Measurements from ENCODE around the gene RAB11FIP4. TPM values are rescaled to one million over a fixed set of nuclear protein-coding genes. Genes with fewer than 3 reads are reported as not detected.

Gene RAB11FIP4
- total and polyA plus RNA-seq, 2 of the 8 experiments (the other 6 are each of a cell fraction or from before 2014, with no cell fraction given), result 21.7 to 53.2 TPM

DNA sequence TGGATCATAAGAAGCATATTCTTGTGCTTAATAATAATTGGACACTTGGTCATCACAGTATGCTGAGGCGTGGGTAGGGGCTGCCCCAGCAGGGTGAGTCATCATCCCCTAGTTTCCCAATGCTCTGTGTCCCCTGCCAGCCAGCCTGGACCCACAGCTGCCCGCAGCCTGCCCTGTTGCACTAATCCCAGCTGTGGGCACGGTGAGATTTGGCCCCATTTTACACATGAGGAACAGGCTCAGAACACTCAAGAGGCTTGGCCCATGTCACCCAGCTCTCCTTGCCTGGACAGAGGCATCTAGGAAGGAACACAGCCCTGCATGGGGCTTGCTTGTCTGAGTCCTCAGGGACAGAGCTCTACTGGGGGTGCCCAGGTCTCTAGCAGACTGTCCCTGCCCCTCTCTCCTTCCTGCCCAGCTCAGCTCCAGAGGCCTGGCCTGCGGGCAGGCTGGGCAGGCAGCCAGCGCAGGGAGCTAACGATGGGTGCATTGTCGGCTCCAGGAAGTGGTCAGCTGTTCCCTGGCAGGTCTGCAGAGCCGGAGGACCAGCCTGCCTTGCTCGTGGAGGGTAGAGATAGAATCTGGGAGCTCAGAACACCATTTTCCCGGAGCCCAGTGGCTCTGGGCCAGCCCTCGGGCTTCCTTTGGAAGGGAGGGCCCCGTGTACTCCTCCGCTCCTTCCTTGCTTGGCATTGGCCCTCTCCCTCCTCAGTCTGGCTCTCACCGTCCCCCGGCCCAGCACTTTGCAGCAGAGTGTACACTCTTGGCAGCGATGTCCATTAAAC lies 189.4 kb downstream of the RAB11FIP4 start:
- Histone ChIP-seq H3K4ac (replicated peaks; ENCODE audit: insufficient read length, low read depth, low read length) (no peak overlapping the region), H2BK20ac (ENCODE audit: low read length) (no peak overlapping the region), H3K4me2 (ENCODE audit: insufficient read depth in 1 of 2, low read depth in 2 of 2, low read length in 2 of 2) (no peak overlapping the region), H4K20me1 (replicated peaks in 1 of 2; ENCODE audit: control insufficient read depth in 1 of 2, insufficient read depth in 2 of 2, low read length in 2 of 2) (no peaks in the 10 kb centered on the region), H3K9ac (replicated peaks in 1 of 4; ENCODE audit: extremely low read depth in 1 of 4, low read depth in 3 of 4, low read length in 3 of 4) (no peak overlapping the region), H2AK5ac (ENCODE audit: low read depth, low read length) (no peak overlapping the region), H2BK12ac (ENCODE audit: low read depth, low read length) (no peak overlapping the region), H3K27me3 (replicated peaks in 1 of 4; ENCODE audit: control insufficient read depth in 3 of 4, extremely low read depth in 1 of 4, insufficient read depth in 3 of 4, low read length in 3 of 4) (no peaks in the 10 kb centered on the region), H3K79me1 (ENCODE audit: low read depth, low read length) (no peaks in the 10 kb centered on the region), H4K91ac (replicated peaks; ENCODE audit: insufficient read length, low read length) (no peak overlapping the region), H3K23ac (ENCODE audit: insufficient read length) (no peak overlapping the region), H3K23me2 (ENCODE audit: low read depth, low read length) (no peaks in the 10 kb centered on the region), H3K14ac (ENCODE audit: insufficient read length) (no peak overlapping the region), H4K5ac (ENCODE audit: insufficient read length, low read depth, low read length) (no peak overlapping the region), H4K8ac (ENCODE audit: extremely low read depth, insufficient read depth, low read length) (peak overlapping the region; percentile 41; the same call in 1 of the 2 replicates), H3K9me3 (ENCODE audit: insufficient read depth in 2 of 2, low read depth in 1 of 2, low read length in 1 of 2) (no peaks in the 10 kb centered on the region), H3K4me3 (ENCODE audit: extremely low read depth in 1 of 4, insufficient read depth in 2 of 4, low read depth in 3 of 4, low read length in 4 of 4) (no peak overlapping the region), H3K18ac (ENCODE audit: extremely low read depth, low read length) (no peak overlapping the region; the same call in 1 of the 2 replicates), H3K36me3 (ENCODE audit: control insufficient read depth in 2 of 4, insufficient read depth in 4 of 4, low read length in 3 of 4) (no peaks in the 10 kb centered on the region), H3K27ac (ENCODE audit: low read depth, low read length) (no peak overlapping the region), H2BK120ac (replicated peaks; ENCODE audit: low read depth, low read length) (no peak overlapping the region), H2BK5ac (ENCODE audit: low read depth, low read length) (no peak overlapping the region), H2BK15ac (ENCODE audit: low read length) (no peak overlapping the region), H3K56ac (replicated peaks; ENCODE audit: insufficient read length, low read depth, low read length) (no peak overlapping the region), H3K4me1 (replicated peaks in 1 of 4; ENCODE audit: control insufficient read depth in 3 of 4, insufficient read depth in 4 of 4, low read length in 3 of 4) (no peaks in the 10 kb centered on the region), H2AFZ (ENCODE audit: low read length) (no peak overlapping the region), H3K79me2 (ENCODE audit: control insufficient read depth in 1 of 2, insufficient read depth in 2 of 2, low read length in 2 of 2) (no peaks in the 10 kb centered on the region)
- POLR2A ChIA-PET (ENCODE audit: partially characterized antibody), result no interaction called here
- DNase-seq (ENCODE audit: low read depth in 1 of 2, low spot score in 2 of 2) (no peak), FAIRE-seq (no peak)
- WGBS, 2 experiments (ENCODE audit: extremely low coverage in 1 of 2, insufficient coverage in 1 of 2, insufficient read length in 1 of 2, insufficient replicate concordance in 2 of 2, low coverage in 1 of 2, low lambda C conversion rate in 2 of 2, missing lambda C conversion rate in 1 of 2), result 90% methylated on average over 15 of the region's 16 CpGs; no CpG with 5 or more reads in 1 of the 2 experiments
- CTCF ChIA-PET (ENCODE audit: partially characterized antibody), result interaction anchor here (0.5 to 2.2 kb wide), 8 partner anchors 9 to 271 kb away, joined by 3 to 5 read pairs (median 4); no protein-coding TSS in a partner anchor
- no peak for TF ChIP-seq NANOG (IDR thresholded peaks at IDR 0.05; ENCODE audit: insufficient read depth, low read depth, low read length, poor library complexity, severe bottlenecking)
- TF ChIP-seq HDAC6 (IDR thresholded peaks at IDR 0.05; ENCODE audit: low read depth, low read length), result no peak
- no peak for TF ChIP-seq CHD1 (IDR thresholded peaks at IDR 0.05; ENCODE audit: low read depth, low read length)
- no peak for TF ChIP-seq SAP30 (IDR thresholded peaks at IDR 0.05; ENCODE audit: insufficient read depth, insufficient replicate concordance, low read length)
- TF ChIP-seq JUND (IDR thresholded peaks at IDR 0.05; ENCODE audit: low read length), result no peak
